WTC11 (cell line): ENCODE results near the gene PLXND1.

Experiments
- NR3C1 ChIP-seq: sonication (generic); formaldehyde crosslinking; conservative IDR thresholded peaks from 2 replicates; pipeline ENCODE4 v1.8.1; 2023; ENCODE audit warnings: low read depth, mild to moderate bottlenecking, missing genetic modification reagents
- ZNF423 ChIP-seq: fragments of 250-450 bp; sonication (Bioruptor Pico); IDR thresholded peaks from 2 replicates; pipeline ENCODE4 v2.1.2; 2022; ENCODE audit warnings: mild to moderate bottlenecking, moderate library complexity
- TF ChIP-seq, protein P1 (sequence below): sonication (generic); formaldehyde crosslinking; IDR thresholded peaks from 2 replicates; pipeline ENCODE4 v1.8.1; 2022; ENCODE audit warnings: missing genetic modification reagents, borderline replicate concordance
- TF ChIP-seq, protein P2 (sequence below): fragments of 200-600 bp; IDR thresholded peaks from 2 replicates; pipeline ENCODE4 v1.8.0; 2022; ENCODE audit warnings: antibody characterized with exemption

DNA sequence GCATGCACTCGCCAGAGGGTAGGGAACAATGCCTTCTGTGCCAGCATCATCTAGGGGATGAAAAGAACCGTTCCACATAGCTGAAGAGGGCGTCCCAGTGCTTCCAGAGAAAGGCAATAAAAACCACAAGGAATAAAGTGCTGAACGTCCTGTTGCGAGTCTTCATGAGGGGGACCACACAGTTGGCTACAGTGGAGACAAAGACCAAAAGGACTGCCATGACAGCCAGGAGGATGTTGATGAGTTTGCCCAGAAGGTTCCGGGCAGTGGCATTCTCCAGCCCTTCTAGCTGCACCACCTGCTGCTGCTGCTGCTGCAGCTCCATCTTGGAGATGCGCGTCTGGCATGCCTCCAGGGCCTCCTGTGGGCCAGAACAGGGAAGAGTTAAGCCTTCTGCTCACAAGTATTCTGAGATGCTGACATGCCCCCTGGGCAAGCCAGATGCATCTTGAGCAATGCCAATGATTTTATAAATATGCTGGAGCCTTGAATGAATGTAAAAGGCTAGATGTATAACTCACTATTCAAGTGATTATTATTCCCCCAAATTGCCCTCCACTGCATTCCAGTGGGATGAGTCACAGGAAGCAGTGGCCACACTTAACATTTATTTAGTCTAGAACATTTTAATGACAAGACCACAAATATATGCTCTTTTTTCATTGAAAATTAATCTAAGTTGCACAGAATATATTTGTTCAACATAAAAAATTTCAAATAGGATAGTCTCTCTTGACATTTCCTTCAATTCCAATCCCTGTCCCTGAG, 45.1 kb upstream of the PLXND1 start:
- TF ChIP-seq NR3C1: no peak
- no peak for TF ChIP-seq ZNF423 (CRISPR knock-in tag)
- TF ChIP-seq, protein P1, sequence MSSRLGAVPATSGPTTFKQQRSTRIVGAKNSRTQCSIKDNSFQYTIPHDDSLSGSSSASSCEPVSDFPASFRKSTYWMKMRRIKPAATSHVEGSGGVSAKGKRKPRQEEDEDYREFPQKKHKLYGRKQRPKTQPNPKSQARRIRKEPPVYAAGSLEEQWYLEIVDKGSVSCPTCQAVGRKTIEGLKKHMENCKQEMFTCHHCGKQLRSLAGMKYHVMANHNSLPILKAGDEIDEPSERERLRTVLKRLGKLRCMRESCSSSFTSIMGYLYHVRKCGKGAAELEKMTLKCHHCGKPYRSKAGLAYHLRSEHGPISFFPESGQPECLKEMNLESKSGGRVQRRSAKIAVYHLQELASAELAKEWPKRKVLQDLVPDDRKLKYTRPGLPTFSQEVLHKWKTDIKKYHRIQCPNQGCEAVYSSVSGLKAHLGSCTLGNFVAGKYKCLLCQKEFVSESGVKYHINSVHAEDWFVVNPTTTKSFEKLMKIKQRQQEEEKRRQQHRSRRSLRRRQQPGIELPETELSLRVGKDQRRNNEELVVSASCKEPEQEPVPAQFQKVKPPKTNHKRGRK (CRISPR knock-in tag): no peak
- TF ChIP-seq, protein P2, sequence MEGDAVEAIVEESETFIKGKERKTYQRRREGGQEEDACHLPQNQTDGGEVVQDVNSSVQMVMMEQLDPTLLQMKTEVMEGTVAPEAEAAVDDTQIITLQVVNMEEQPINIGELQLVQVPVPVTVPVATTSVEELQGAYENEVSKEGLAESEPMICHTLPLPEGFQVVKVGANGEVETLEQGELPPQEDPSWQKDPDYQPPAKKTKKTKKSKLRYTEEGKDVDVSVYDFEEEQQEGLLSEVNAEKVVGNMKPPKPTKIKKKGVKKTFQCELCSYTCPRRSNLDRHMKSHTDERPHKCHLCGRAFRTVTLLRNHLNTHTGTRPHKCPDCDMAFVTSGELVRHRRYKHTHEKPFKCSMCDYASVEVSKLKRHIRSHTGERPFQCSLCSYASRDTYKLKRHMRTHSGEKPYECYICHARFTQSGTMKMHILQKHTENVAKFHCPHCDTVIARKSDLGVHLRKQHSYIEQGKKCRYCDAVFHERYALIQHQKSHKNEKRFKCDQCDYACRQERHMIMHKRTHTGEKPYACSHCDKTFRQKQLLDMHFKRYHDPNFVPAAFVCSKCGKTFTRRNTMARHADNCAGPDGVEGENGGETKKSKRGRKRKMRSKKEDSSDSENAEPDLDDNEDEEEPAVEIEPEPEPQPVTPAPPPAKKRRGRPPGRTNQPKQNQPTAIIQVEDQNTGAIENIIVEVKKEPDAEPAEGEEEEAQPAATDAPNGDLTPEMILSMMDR: no peak
